CD4-positive, alpha-beta memory T cell (primary cell): ENCODE data around the gene TBC1D2. TPM values are rescaled to one million over a fixed set of nuclear protein-coding genes. Genes with fewer than 3 reads are reported as not detected.
A peak's percentile ranks its signal among the peaks of the same experiment; 100 is the strongest.
"Not testable (repeated sequence)": the region's sequence is repeated elsewhere in the genome, so short reads cannot be mapped to it uniquely, and the experiment has no call there.

Experiments used
- CTCF ChIA-PET: fragments of 350-600 bp; sonication (Branson Sonifier 250); formaldehyde crosslinking; loops from one replicate; lab custom pipeline; 2021; ENCODE audit warnings: inconsistent platforms; ENCODE audit not compliant: partially characterized antibody; lab: Charles Lee
- POLR2A ChIA-PET: fragments of 350-600 bp; sonication (Branson Sonifier 250); formaldehyde crosslinking; loops from one replicate; lab custom pipeline; 2021; ENCODE audit not compliant: partially characterized antibody; lab: Charles Lee
- DNase-seq, 5 donors: peaks; one replicate each; pipeline versions ENCODE4 v3.0.0 to v3.0.0-alpha.2; 2020 to 2022; ENCODE audit warnings: mixed read lengths in 1 of 5
- H3K27ac ChIP-seq: one replicate; pipeline ENCODE4 v1.7.0; 2013; ENCODE audit warnings: low read depth, low read length
- H3K27me3 ChIP-seq: 2 replicates; pipeline ENCODE4 v1.7.0; 2013; ENCODE audit warnings: mild to moderate bottlenecking, low read length, moderate library complexity; ENCODE audit not compliant: insufficient read depth
- H3K36me3 ChIP-seq: 2 replicates; pipeline ENCODE4 v1.7.0; 2013; ENCODE audit warnings: mild to moderate bottlenecking, low read length, moderate library complexity; ENCODE audit not compliant: insufficient read depth
- H3K4me1 ChIP-seq: 2 replicates; pipeline ENCODE4 v1.7.0; 2013; ENCODE audit warnings: mild to moderate bottlenecking, low read length, moderate library complexity; ENCODE audit not compliant: insufficient read depth
- H3K4me3 ChIP-seq, 2 donors: one replicate each; pipeline ENCODE4 v1.7.0; 2013; ENCODE audit warnings: low read length in 2 of 2, mild to moderate bottlenecking in 1 of 2
- H3K9me3 ChIP-seq, 2 donors: one replicate each; pipeline ENCODE4 v1.7.0; 2013; ENCODE audit warnings: low read length in 2 of 2, control low read depth in 1 of 2; ENCODE audit not compliant: control insufficient read depth in 1 of 2
- H3K27ac Mint-ChIP-seq, 7 donors: one replicate each; pipeline ENCODE4 v1.8.0; 2020 to 2021; ENCODE audit warnings: mixed read lengths in 7 of 7, mild to moderate bottlenecking in 6 of 7, inconsistent platforms in 3 of 7, moderate library complexity in 3 of 7
- H3K27me3 Mint-ChIP-seq, 2 donors: one replicate each; pipeline ENCODE4 v1.8.0; 2020 to 2021; ENCODE audit warnings: mixed read lengths in 2 of 2
- H3K36me3 Mint-ChIP-seq, 2 donors: one replicate each; pipeline ENCODE4 v1.8.0; 2020 to 2021; ENCODE audit warnings: mixed read lengths in 2 of 2, inconsistent platforms in 1 of 2, mild to moderate bottlenecking in 1 of 2
- H3K4me1 Mint-ChIP-seq, 4 donors: one replicate each; pipeline ENCODE4 v1.8.0; 2020 to 2021; ENCODE audit warnings: mixed read lengths in 4 of 4, mild to moderate bottlenecking in 1 of 4
- H3K4me3 Mint-ChIP-seq, 8 donors: one replicate each; pipeline ENCODE4 v1.8.0; 2020 to 2021; ENCODE audit warnings: mixed read lengths in 8 of 8, mild to moderate bottlenecking in 7 of 8, moderate library complexity in 6 of 8, inconsistent platforms in 3 of 8
- H3K9me3 Mint-ChIP-seq, 8 donors: one replicate each; pipeline ENCODE4 v1.8.0; 2020 to 2021; ENCODE audit warnings: mixed read lengths in 8 of 8, mild to moderate bottlenecking in 5 of 8, inconsistent platforms in 3 of 8, moderate library complexity in 1 of 8
- intact Hi-C: fragments of 100-400 bp; cut with micrococcal nuclease; formaldehyde crosslinking; loops from one replicate; pipeline ENCODE4 v1.15.1; 2023
- polyA plus RNA-seq, 2 donors: library from polyadenylated mRNA; unstranded; fragments of 300-500 nt; fragmentation: Illumina TruSeq; gene quantifications; one replicate each; pipeline ENCODE4 v1.2.3, GENCODE V29; 2021
- total RNA-seq, 2 experiments: library from RNA; stranded (reverse); gene quantifications; one replicate each; pipeline ENCODE4 v1.2.3, GENCODE V29; 2021

Gene TBC1D2
- total and polyA plus RNA-seq, 4 experiments from 2014 or later = 2.1 to 11.4 (median 11.1) TPM

DNA sequence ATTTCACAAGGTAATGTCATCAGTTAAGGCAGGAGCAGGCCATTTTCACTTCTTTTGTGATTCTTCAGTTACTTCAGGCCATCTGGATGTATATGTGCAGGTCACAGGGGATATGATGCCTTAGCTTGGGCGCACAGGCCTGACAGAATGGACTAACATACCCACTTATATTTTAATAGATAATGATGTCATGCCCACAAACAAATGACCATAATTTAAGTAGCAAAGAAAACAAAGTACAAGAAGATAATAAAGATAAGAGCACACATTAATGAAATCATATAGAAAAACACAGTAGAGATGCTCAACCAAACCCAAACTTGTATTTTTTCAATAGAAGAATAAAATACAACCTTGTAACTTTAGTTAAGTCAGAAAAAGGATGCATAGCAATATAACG is 19.7 kb upstream of the TBC1D2 start:
- Histone ChIP-seq H3K4me3 (no peak overlapping the region), H3K4me1 (no peaks in the 10 kb centered on the region), H3K27ac (no peak overlapping the region), H3K36me3 (no peaks in the 10 kb centered on the region), H3K9me3 (no peaks in the 10 kb centered on the region), H3K27me3 (no peaks in the 10 kb centered on the region)
- Mint-ChIP-seq H3K4me3 (no peak overlapping the region), H3K27me3 (peaks cover 12 to 20% of the 10 kb centered on the region in 2 donors), H3K27ac (peak overlapping the region in 1 of 7 donors; percentile 14), H3K4me1 (no peaks in the 10 kb centered on the region), H3K9me3 (no peaks in the 10 kb centered on the region), H3K36me3 (no peaks in the 10 kb centered on the region)
- CTCF ChIA-PET = no interaction called here
- intact Hi-C loops = loop anchor here (5.0 kb wide), 1 partner anchor 1547 kb away; the partner anchor contains the start of gene NR4A3
- no peak for DNase-seq
- POLR2A ChIA-PET = no interaction called here

DNA sequence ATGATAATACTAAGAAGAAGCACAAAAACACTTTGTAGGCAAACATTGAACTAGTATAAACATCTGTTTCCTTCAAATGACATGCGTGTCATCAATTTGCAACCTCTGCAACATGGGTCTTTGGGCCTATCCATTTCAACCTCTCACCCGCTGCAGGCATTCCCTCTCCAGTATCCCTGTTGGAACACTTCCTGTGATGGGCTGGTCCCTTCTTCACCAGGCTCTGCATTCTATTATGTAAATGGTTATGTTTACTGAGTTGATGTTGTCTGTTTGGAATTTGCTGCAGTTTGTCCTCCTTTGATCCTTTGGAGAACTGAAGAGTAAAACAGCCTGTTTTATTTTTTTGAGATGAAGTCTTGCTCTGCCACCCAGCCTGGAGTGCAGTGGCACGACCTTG is 16.6 kb upstream of the TBC1D2 start:
- H3K27ac Mint-ChIP-seq = no peak overlapping the region
- H3K9me3 Mint-ChIP-seq = no peaks in the 10 kb centered on the region
- no peaks in the 10 kb centered on the region for H3K36me3 Mint-ChIP-seq
- no peaks in the 10 kb centered on the region for H3K4me1 Mint-ChIP-seq
- no peak for DNase-seq
- H3K4me3 Mint-ChIP-seq = no peak overlapping the region
- peaks cover 15 to 30% of the 10 kb centered on the region in 2 donors for H3K27me3 Mint-ChIP-seq
- H3K4me1 ChIP-seq = no peaks in the 10 kb centered on the region
- no peaks in the 10 kb centered on the region for H3K27me3 ChIP-seq
- no peaks in the 10 kb centered on the region for H3K36me3 ChIP-seq
- ChIA-PET CTCF (interaction anchor here (1.6 kb wide), 1 partner anchor 67 kb away, joined by 5 read pairs; no protein-coding TSS in a partner anchor), POLR2A (no interaction called here)
- intact Hi-C loops = no loop called here
- H3K27ac ChIP-seq = no peak overlapping the region
- H3K4me3 ChIP-seq = no peak overlapping the region
- H3K9me3 ChIP-seq = no peaks in the 10 kb centered on the region

DNA sequence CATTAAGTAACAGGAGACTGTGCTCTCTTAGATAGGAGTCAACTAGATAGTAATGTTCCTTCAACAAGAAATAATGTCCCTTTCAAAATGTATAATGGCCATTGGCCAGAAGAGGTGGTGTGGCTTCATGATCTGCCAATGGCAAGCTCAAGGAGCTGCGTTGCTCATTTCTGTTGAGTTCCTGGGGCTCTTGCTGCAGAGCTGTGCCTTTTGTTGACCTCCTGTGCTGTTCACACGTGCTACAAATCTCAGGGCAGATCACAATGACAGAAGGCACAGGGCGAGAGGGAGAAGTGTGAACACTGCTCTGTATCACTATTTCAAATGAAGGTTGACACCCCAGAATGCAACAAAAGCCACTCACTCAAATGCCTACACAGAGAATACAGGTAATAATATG is 16.0 kb upstream of the TBC1D2 start:
- Mint-ChIP-seq H3K36me3 (no peaks in the 10 kb centered on the region), H3K4me3 (no peak overlapping the region), H3K4me1 (no peaks in the 10 kb centered on the region), H3K27me3 (peaks cover 11 to 27% of the 10 kb centered on the region in 2 donors), H3K27ac (no peak overlapping the region), H3K9me3 (no peaks in the 10 kb centered on the region)
- intact Hi-C loops = no loop called here
- no peaks in the 10 kb centered on the region for H3K4me1 ChIP-seq
- no peaks in the 10 kb centered on the region for H3K9me3 ChIP-seq
- ChIA-PET CTCF (interaction anchor here (1.6 kb wide), 1 partner anchor 67 kb away, joined by 5 read pairs; no protein-coding TSS in a partner anchor), POLR2A (no interaction called here)
- DNase-seq = no peak
- no peak overlapping the region for H3K27ac ChIP-seq
- no peak overlapping the region for H3K4me3 ChIP-seq
- H3K36me3 ChIP-seq = no peaks in the 10 kb centered on the region
- no peaks in the 10 kb centered on the region for H3K27me3 ChIP-seq

DNA sequence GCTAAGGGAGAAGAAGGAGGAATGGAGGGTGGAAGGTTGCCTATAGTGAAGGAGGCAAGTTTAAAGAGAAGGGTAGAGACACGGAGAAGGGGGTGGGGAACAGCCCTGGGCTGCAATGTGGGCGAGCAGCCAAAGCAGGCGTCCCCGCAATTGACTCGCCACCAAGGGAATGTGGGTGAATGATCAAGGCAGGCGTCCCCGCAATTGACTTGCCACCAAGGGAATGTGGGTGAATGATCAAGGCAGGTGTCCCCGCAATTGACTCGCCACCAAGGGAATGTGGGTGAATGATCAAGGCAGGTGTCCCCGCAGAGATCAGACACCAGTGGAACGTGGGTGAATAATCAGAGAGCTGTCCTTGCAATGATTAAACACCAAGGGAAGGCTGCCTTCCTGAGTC is 14.8 kb upstream of the TBC1D2 start:
- CTCF ChIA-PET = not testable (repeated sequence)
- H3K27me3 Mint-ChIP-seq = peaks cover 9 to 26% of the 10 kb centered on the region in 2 donors

DNA sequence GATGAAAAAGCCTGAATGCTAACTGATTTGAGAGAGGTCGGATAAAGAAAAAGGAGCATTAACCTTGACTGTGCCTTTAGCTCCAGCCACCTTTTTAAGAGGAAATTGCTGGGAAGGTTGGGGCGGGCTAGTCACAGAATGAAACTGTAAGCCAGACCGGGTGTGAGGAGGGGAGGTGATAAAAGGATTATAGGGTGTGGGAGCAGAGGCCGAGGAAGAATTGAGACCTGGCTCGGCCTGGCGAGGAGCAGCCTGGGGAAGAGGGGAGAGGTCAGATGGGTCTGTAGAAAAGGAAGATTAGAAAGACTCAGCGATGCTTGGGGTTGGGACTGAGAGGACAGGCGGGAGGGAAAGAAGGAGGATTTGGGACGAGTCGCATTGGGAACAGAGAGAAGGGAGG is 14.2 kb upstream of the TBC1D2 start:
- H3K36me3 ChIP-seq, H3K27ac ChIP-seq, H3K4me3 ChIP-seq, H3K36me3 Mint-ChIP-seq, CTCF ChIA-PET, H3K4me1 Mint-ChIP-seq, H3K9me3 ChIP-seq, intact Hi-C loops, H3K4me3 Mint-ChIP-seq, H3K9me3 Mint-ChIP-seq, DNase-seq, H3K27me3 ChIP-seq, POLR2A ChIA-PET, H3K4me1 ChIP-seq: not testable (repeated sequence)
- H3K27ac Mint-ChIP-seq = peak overlapping the region in 2 of 7 donors; percentile 8 to 58
- H3K27me3 Mint-ChIP-seq = peaks cover 7 to 22% of the 10 kb centered on the region in 2 donors

More for the DNA sequence above, 14.8 kb upstream of the TBC1D2 start:
- H3K4me3 Mint-ChIP-seq, intact Hi-C loops, H3K36me3 ChIP-seq, H3K27me3 ChIP-seq, H3K27ac Mint-ChIP-seq, POLR2A ChIA-PET, H3K4me1 Mint-ChIP-seq, H3K27ac ChIP-seq, DNase-seq, H3K9me3 Mint-ChIP-seq, H3K4me3 ChIP-seq, H3K4me1 ChIP-seq, H3K9me3 ChIP-seq, H3K36me3 Mint-ChIP-seq: not testable (repeated sequence)

DNA sequence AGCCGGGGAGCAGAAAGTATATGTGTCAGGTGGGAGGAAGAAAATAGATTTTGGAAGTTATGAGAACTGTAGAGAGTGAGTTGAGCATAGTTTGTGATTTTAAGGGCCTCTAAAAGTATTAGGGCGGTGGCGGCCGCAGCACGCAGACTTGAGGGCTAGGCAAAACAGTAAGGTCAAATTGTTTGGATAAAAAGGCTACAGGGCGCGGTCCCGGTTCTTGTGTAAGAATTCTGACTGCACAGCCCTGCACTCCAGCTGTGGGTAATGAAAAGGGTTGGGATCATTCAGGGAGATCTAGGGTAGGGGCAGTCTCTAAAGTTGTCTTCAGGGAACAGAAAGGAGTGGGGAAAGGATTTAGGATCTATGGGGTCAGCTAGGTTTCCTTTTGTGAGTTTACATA is 12.1 kb upstream of the TBC1D2 start:
- H3K27me3 ChIP-seq, H3K36me3 Mint-ChIP-seq, intact Hi-C loops, H3K9me3 Mint-ChIP-seq, H3K4me3 Mint-ChIP-seq, H3K4me1 ChIP-seq, H3K9me3 ChIP-seq, H3K27ac ChIP-seq, H3K4me1 Mint-ChIP-seq, POLR2A ChIA-PET, DNase-seq, CTCF ChIA-PET, H3K27ac Mint-ChIP-seq, H3K36me3 ChIP-seq, H3K4me3 ChIP-seq: not testable (repeated sequence)
- peaks cover 7 to 16% of the 10 kb centered on the region in 2 donors for H3K27me3 Mint-ChIP-seq

DNA sequence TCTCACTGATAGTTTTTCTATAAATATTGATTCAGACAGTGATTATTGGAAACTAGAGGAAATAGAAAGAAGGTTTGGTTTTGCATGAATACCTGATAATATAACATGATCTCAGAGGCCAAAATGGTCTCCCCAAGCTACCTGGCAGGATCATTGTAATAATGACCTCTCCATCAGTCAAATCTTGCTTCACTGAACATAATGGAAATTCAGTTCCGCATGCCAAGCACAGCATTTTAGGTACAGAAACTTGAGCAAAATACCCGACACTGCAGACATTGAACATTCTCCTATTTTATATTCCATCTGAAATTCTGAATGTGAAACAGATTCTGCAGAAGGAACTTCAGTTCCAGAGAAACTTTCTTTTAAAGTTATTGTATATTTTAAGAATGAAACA is 9.1 kb upstream of the TBC1D2 start:
- H3K9me3 Mint-ChIP-seq = no peaks in the 10 kb centered on the region
- Histone ChIP-seq H3K27ac (no peak overlapping the region), H3K9me3 (no peaks in the 10 kb centered on the region), H3K4me1 (no peaks in the 10 kb centered on the region), H3K36me3 (no peaks in the 10 kb centered on the region), H3K4me3 (no peak overlapping the region), H3K27me3 (no peaks in the 10 kb centered on the region)
- no peak overlapping the region for H3K27ac Mint-ChIP-seq
- no peak for DNase-seq
- CTCF ChIA-PET = interaction anchor here (1.0 to 4.8 kb wide), 14 partner anchors 59 to 552 kb away, joined by 3 to 48 read pairs (median 4); no protein-coding TSS in a partner anchor
- H3K4me1 Mint-ChIP-seq = peaks cover 0 to 5% (median 1%) of the 10 kb centered on the region in 4 donors
- POLR2A ChIA-PET = interaction anchor here (1.7 kb wide), 1 partner anchor 9 kb away, joined by 5 read pairs; the partner anchor contains the start of gene TBC1D2
- H3K27me3 Mint-ChIP-seq = peaks cover 0 to 8% of the 10 kb centered on the region in 2 donors
- intact Hi-C loops = no loop called here
- no peak overlapping the region for H3K4me3 Mint-ChIP-seq
- no peaks in the 10 kb centered on the region for H3K36me3 Mint-ChIP-seq
